ENCODE data around the gene MRC2. TPM values are rescaled to one million over a fixed set of nuclear protein-coding genes. Genes with fewer than 3 reads are reported as not detected.

The MRC2 gene
- total RNA-seq, 1 experiment from 2014 or later = 34.3 TPM

GRCh38 chr17:62725791-62726249, 98.3 kb downstream of the MRC2 start:
- H3K4me3 ChIP-seq (ENCODE audit: low read depth, low read length, poor library complexity, severe bottlenecking) = no peak overlapping the region
- H3K27me3 ChIP-seq (replicated peaks; ENCODE audit: insufficient read depth, low read depth, low read length, poor library complexity) = peaks cover 5% of the 10 kb centered on the region
- no peaks in the 10 kb centered on the region for H3K4me1 ChIP-seq (ENCODE audit: insufficient read depth, low read length, poor library complexity, severe bottlenecking)
- no peaks in the 10 kb centered on the region for H3K9me3 ChIP-seq (ENCODE audit: low read depth, low read length, poor library complexity, severe bottlenecking)
- no peak for DNase-seq (ENCODE audit: low spot score)
- intact Hi-C loops (cut with micrococcal nuclease; ENCODE audit: unreplicated experiment) = no loop called here
- POLR2A ChIA-PET (ENCODE audit: low non-redundant PET) = no interaction called here
- CTCF ChIA-PET = no interaction called here
- no peak for TF ChIP-seq EZH2 (IDR thresholded peaks at IDR 0.05; ENCODE audit: borderline replicate concordance, low read depth, low read length, poor library complexity, severe bottlenecking)
- TF ChIP-seq CTCF (conservative IDR thresholded peaks at IDR 0.05; ENCODE audit: low read depth, low read length) = no peak
- no TSS peak for BruUV-seq (replicated peaks)
- no peaks in the 10 kb centered on the region for H3K36me3 ChIP-seq (ENCODE audit: insufficient read depth, low read length, poor library complexity, severe bottlenecking)
- H3K27ac ChIP-seq (ENCODE audit: low read depth, low read length, poor library complexity, severe bottlenecking) = no peak overlapping the region

- BruUV-seq (replicated peaks) = no TSS peak
- DNase-seq (ENCODE audit: low spot score) = no peak
- intact Hi-C loops (cut with micrococcal nuclease; ENCODE audit: unreplicated experiment) = no loop called here
- ChIA-PET CTCF (interaction anchor here (0.6 kb wide), 1 partner anchor 11 kb away, joined by 3 read pairs; no protein-coding TSS in a partner anchor), POLR2A (ENCODE audit: low non-redundant PET) (no interaction called here)
- no peaks in the 10 kb centered on the region for H3K4me1 ChIP-seq (ENCODE audit: insufficient read depth, low read length, poor library complexity, severe bottlenecking)
- H3K27ac ChIP-seq (ENCODE audit: low read depth, low read length, poor library complexity, severe bottlenecking) = no peak overlapping the region
- no peak overlapping the region for H3K4me3 ChIP-seq (ENCODE audit: low read depth, low read length, poor library complexity, severe bottlenecking)
- H3K27me3 ChIP-seq (replicated peaks; ENCODE audit: insufficient read depth, low read depth, low read length, poor library complexity) = no peaks in the 10 kb centered on the region
- no peaks in the 10 kb centered on the region for H3K36me3 ChIP-seq (ENCODE audit: insufficient read depth, low read length, poor library complexity, severe bottlenecking)
- no peaks in the 10 kb centered on the region for H3K9me3 ChIP-seq (ENCODE audit: low read depth, low read length, poor library complexity, severe bottlenecking)
- TF ChIP-seq CTCF (conservative IDR thresholded peaks at IDR 0.05; ENCODE audit: low read depth, low read length) (no peak), EZH2 (IDR thresholded peaks at IDR 0.05; ENCODE audit: borderline replicate concordance, low read depth, low read length, poor library complexity, severe bottlenecking) (no peak)
Measured at GRCh38 chr17:62727916-62728672, 100.6 kb downstream of the MRC2 start.

GRCh38 chr17:62732125-62732524, 104.7 kb downstream of the MRC2 start:
- TF ChIP-seq CTCF (conservative IDR thresholded peaks at IDR 0.05; ENCODE audit: low read depth, low read length) (no peak), EZH2 (IDR thresholded peaks at IDR 0.05; ENCODE audit: borderline replicate concordance, low read depth, low read length, poor library complexity, severe bottlenecking) (no peak)
- H3K9me3 ChIP-seq (ENCODE audit: low read depth, low read length, poor library complexity, severe bottlenecking) = no peaks in the 10 kb centered on the region
- no peak overlapping the region for H3K27ac ChIP-seq (ENCODE audit: low read depth, low read length, poor library complexity, severe bottlenecking)
- POLR2A ChIA-PET (ENCODE audit: low non-redundant PET) = no interaction called here
- DNase-seq (ENCODE audit: low spot score) = no peak
- no peaks in the 10 kb centered on the region for H3K27me3 ChIP-seq (replicated peaks; ENCODE audit: insufficient read depth, low read depth, low read length, poor library complexity)
- intact Hi-C loops (cut with micrococcal nuclease; ENCODE audit: unreplicated experiment) = no loop called here
- CTCF ChIA-PET = no interaction called here
- BruUV-seq (replicated peaks) = no TSS peak
- no peak overlapping the region for H3K4me3 ChIP-seq (ENCODE audit: low read depth, low read length, poor library complexity, severe bottlenecking)
- no peaks in the 10 kb centered on the region for H3K4me1 ChIP-seq (ENCODE audit: insufficient read depth, low read length, poor library complexity, severe bottlenecking)
- H3K36me3 ChIP-seq (ENCODE audit: insufficient read depth, low read length, poor library complexity, severe bottlenecking) = no peaks in the 10 kb centered on the region
